AG04449 (cell line): ENCODE data around the gene MED26.

Experiments used
- CTCF ChIA-PET: fragments of 350-600 bp; formaldehyde crosslinking; extraction: SDS; loops from one replicate; lab custom pipeline; 2021; ENCODE audit warnings: antibody characterized with exemption; lab: Yijun Ruan, JAX
- POLR2A ChIA-PET: fragments of 400-600, 350-600 bp; formaldehyde crosslinking; extraction: SDS; loops from one replicate; lab custom pipeline; 2020; ENCODE audit warnings: antibody characterized with exemption, inconsistent platforms; lab: Yijun Ruan, JAX
- DNase-seq: peaks from one replicate; pipeline ENCODE4 v3.0.0-alpha.2; 2010; ENCODE audit warnings: low read depth, low spot score
- H3K4me3 ChIP-seq: 2 replicates; pipeline ENCODE4 v1.5.1; 2011; ENCODE audit warnings: low read depth, mild to moderate bottlenecking, control low read depth, low read length
- TF ChIP-seq, protein P1 (sequence below): IDR thresholded peaks from one replicate; pipeline ENCODE4 v1.5.1; 2011; ENCODE audit warnings: mild to moderate bottlenecking, moderate library complexity, low read length, control low read depth, inconsistent platforms; ENCODE audit not compliant: insufficient read depth; ENCODE audit errors: missing control alignments

Gene MED26

DNA sequence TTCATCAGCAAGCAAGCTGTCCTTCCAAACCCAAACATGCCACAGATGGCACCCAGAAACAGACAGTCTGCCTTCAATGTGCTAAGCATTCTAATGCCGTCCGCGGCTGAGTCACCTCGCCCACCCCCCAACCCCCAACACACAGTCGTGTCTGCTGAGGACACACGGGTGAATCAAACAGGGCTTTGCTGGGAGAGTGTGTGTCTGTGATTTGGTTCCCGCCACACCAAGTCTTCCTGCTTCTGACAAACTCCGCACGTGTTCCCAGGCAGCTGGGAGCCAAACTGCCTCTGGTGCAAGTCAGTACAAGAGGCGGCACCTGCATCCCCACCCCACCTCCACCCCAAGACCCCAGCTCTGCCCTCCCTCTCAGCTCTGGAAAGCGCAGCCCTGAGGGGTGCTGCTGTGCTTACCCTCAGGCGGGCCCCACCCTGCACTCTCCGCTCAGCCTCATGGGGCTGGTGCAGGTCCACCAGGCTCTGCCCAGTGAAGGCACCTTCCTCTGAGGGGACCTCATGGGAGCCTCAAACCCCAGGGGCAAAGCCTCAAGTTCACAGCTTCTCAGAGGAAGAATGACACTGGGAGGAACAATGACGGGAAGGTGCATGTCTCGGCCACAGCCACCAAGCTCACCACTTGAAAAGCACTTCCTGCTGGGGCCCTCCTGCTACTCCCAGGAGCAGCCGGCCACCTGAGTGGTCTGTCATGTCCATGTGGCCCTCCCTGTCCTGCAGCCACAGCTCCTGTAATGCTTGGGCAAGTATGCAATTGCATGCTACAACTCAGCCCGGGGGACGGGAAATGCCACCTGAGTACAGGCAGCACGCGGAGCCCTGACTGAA is 40.8 kb downstream of the MED26 start:
- H3K4me3 ChIP-seq, result no peak overlapping the region; the same call in 1 of the 2 replicates
- TF ChIP-seq, protein P1, sequence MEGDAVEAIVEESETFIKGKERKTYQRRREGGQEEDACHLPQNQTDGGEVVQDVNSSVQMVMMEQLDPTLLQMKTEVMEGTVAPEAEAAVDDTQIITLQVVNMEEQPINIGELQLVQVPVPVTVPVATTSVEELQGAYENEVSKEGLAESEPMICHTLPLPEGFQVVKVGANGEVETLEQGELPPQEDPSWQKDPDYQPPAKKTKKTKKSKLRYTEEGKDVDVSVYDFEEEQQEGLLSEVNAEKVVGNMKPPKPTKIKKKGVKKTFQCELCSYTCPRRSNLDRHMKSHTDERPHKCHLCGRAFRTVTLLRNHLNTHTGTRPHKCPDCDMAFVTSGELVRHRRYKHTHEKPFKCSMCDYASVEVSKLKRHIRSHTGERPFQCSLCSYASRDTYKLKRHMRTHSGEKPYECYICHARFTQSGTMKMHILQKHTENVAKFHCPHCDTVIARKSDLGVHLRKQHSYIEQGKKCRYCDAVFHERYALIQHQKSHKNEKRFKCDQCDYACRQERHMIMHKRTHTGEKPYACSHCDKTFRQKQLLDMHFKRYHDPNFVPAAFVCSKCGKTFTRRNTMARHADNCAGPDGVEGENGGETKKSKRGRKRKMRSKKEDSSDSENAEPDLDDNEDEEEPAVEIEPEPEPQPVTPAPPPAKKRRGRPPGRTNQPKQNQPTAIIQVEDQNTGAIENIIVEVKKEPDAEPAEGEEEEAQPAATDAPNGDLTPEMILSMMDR, result no peak
- DNase-seq, result peak; percentile 38
- POLR2A ChIA-PET, result interaction anchor here (0.9 to 1.3 kb wide), 2 partner anchors 15 to 42 kb away, joined by 3 to 4 read pairs; no protein-coding TSS in a partner anchor
- CTCF ChIA-PET, result interaction anchor here (0.9 to 1.5 kb wide), 3 partner anchors 15 to 51 kb away, joined by 3 read pairs; partner anchors contain the start of gene SLC35E1

DNA sequence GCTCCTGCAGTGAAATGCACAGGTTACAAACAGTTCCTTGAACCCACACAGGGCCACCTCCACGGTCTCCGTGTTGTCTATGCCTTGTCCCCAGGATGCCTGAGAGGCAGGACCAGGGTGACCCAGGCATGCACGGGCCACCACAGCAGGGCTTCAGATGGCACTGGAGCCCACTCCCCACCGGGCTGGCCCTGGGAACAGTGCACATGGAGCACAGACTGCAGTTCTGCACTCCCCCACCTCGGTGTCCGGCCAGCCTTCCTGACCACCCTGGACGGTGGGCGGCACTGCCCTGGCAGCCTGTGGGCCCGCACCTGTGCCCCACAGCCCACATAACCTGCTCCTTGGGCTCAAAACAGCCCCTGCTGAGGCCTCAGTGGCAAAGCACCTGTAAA is 41.5 kb downstream of the MED26 start:
- POLR2A ChIA-PET, result no interaction called here
- TF ChIP-seq, protein P1, result no peak
- no peak overlapping the region for H3K4me3 ChIP-seq
- CTCF ChIA-PET, result interaction anchor here (0.9 kb wide), 1 partner anchor 14 kb away, joined by 3 read pairs; the partner anchor contains the start of gene SLC35E1
- no peak for DNase-seq

DNA sequence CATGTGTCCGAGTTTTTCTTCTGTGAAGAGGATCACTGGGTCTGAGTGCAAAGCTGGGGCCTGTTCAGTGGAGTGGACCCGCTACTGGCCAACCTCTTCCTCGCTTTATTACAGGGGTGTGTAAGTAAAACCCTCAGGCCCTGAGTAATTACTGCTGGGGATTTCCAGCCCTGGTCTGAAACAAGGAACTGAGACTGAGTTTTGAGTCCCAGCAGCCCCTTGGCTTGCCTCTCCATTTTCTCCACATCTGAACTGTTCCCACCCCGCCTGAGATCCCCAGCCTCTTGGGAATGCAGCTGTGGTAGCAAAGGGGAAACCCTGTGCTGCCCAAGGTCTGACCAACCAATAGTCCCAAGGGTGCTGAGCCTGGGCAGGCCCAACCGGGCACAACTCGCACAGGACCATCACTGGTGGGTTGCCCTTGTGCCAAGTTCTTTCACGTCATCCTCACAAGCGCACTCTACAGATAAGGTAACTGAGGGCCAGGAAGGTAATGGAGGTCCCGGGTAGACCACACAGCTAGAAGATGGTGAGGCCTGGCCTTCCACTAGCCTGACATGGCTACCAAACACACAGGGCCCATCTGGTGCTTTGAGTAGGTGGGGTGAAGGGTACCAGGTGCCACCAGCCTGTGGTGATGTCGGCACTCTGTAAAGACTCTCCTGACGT is 42.1 kb downstream of the MED26 start:
- POLR2A ChIA-PET, result no interaction called here
- DNase-seq, result no peak
- CTCF ChIA-PET, result interaction anchor here (1.2 kb wide), 1 partner anchor 93 kb away, joined by 3 read pairs; no protein-coding TSS in a partner anchor
- TF ChIP-seq, protein P1, result no peak
- no peak overlapping the region for H3K4me3 ChIP-seq

DNA sequence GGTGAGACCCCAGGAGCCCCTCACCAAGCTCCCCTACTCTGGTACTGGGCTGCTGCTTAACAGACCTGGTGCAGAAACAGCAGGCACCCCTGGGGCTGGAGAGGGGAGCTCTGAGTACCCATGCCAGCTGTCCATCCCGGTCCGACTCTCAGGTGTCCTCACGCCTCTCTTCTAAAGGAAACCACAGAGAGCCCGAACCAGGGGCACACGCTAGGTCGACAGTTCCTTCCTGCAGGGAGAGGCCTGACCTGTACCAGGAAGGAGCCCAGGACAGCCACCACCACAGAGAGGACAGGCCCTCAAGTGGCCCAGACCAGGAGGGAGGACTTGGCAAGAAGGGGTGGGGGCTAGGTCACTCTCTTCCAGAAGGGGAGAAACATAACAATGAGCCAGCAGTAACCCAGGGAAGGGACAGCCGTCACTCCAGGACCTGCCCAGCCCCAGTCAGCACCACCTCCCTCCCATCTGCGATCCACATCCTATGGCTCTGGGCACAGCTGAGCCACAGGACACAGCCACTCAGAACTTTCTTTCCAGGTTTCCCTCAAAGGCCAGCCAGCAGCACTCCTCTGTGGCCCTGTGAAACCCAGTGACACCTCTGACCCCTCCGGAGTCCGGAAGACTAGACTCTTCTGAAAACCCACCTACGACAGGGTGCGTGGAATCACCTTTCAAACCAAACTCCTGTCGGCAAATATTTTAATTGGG is 42.8 kb downstream of the MED26 start:
- POLR2A ChIA-PET, result interaction anchor here (0.6 to 1.8 kb wide), 3 partner anchors 12 to 43 kb away, joined by 3 to 13 read pairs (median 7); partner anchors contain the start of gene MED26
- no peak overlapping the region for H3K4me3 ChIP-seq
- CTCF ChIA-PET, result interaction anchor here (1.2 kb wide), 1 partner anchor 94 kb away, joined by 3 read pairs; no protein-coding TSS in a partner anchor

DNA sequence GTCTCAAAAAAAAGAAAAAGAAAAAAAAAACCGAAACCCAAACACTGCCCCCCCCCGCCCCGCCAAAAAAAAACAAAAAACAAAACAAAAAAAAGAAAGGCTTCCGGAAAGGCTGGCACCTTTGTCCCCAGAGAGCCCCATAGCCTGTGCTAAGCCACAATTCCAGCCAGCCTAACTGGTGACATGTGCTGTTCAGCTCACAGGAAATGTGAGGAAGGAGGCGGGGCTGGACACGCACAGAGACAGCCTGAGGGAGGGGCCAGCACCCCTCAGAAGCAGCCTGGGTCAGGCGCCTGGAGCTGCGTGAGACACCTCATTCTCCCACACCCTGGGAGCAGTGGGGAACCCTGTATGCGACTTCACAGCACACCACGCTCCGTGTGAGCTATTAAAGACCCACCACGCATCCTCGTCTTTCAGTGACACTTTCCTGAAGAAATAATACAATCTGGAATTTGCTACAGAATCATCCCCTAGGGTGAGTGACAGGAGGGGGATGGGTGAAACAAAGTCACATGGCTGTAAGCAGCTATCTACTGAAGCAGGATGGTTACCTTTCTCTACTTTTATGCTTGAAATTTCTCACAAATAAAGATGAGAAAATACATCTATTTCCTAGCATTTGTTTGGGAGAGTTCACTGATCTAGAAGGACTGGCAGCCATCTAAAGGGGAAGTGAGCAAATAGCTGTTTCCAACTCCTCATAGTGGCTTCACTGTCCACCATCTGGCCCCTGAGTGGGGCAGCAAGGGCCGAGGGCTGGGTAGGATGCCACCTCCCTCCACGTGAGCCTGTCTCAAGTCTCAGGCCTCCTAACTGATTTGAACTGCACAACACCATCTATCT is 43.5 kb downstream of the MED26 start:
- POLR2A ChIA-PET, result interaction anchor here (0.6 to 1.8 kb wide), 6 partner anchors 11 to 117 kb away, joined by 3 to 13 read pairs (median 4); partner anchors contain the start of gene MED26

More for the DNA sequence above, 42.8 kb downstream of the MED26 start:
- DNase-seq, result no peak
- TF ChIP-seq, protein P1, result no peak

More for the DNA sequence above, 43.5 kb downstream of the MED26 start:
- peak overlapping the region; percentile 38 for H3K4me3 ChIP-seq
- no peak for DNase-seq
- CTCF ChIA-PET, result interaction anchor here (1.1 to 1.2 kb wide), 2 partner anchors 8 to 95 kb away, joined by 3 read pairs; no protein-coding TSS in a partner anchor
- TF ChIP-seq, protein P1, result no peak
